Central memory CD4-positive, alpha-beta T cell (primary cell): ENCODE measurements around the gene GALNT2.
A peak's percentile ranks its signal among the peaks of the same experiment; 100 is the strongest.

ENCODE experiments used
- DNase-seq: peaks from one replicate; pipeline ENCODE4 v3.0.0; 2022

Gene GALNT2

GRCh38 chr1:230097370-230097769 lies 30.3 kb downstream of the GALNT2 start:
- no peak for DNase-seq

- no peak for DNase-seq
Observed at GRCh38 chr1:230098723-230099122, 31.7 kb downstream of the GALNT2 start.

GRCh38 chr1:230099465-230099864 lies 32.4 kb downstream of the GALNT2 start:
- DNase-seq, result no peak

GRCh38 chr1:230100932-230101331 lies 33.9 kb downstream of the GALNT2 start:
- DNase-seq, result no peak

GRCh38 chr1:230101556-230101955 lies 34.5 kb downstream of the GALNT2 start:
- no peak for DNase-seq

- no peak for DNase-seq
Observed at GRCh38 chr1:230102046-230102445, 35.0 kb downstream of the GALNT2 start.

- no peak for DNase-seq
Observed at GRCh38 chr1:230102472-230102871, 35.4 kb downstream of the GALNT2 start.

- DNase-seq, result no peak
Observed at GRCh38 chr1:230103306-230104173, 36.5 kb downstream of the GALNT2 start.

- DNase-seq, result peak; percentile 9
Observed at GRCh38 chr1:230104395-230105244, 37.6 kb downstream of the GALNT2 start.

- DNase-seq, result no peak
Observed at GRCh38 chr1:230105245-230105753, 38.3 kb downstream of the GALNT2 start.

GRCh38 chr1:230105754-230106625 lies 39.0 kb downstream of the GALNT2 start:
- DNase-seq, result no peak

GRCh38 chr1:230107941-230108340 lies 40.9 kb downstream of the GALNT2 start:
- DNase-seq, result no peak

GRCh38 chr1:230108580-230108979 lies 41.5 kb downstream of the GALNT2 start:
- no peak for DNase-seq

- DNase-seq, result no peak
Observed at GRCh38 chr1:230109066-230109465, 42.0 kb downstream of the GALNT2 start.

GRCh38 chr1:230109895-230110667 lies 43.0 kb downstream of the GALNT2 start:
- DNase-seq, result peak; percentile 28

GRCh38 chr1:230110971-230111370 lies 43.9 kb downstream of the GALNT2 start:
- DNase-seq, result no peak

GRCh38 chr1:230112131-230112701 lies 45.2 kb downstream of the GALNT2 start:
- no peak for DNase-seq

- no peak for DNase-seq
Observed at GRCh38 chr1:230112782-230113181, 45.7 kb downstream of the GALNT2 start.

- DNase-seq, result no peak
Observed at GRCh38 chr1:230113235-230113592, 46.2 kb downstream of the GALNT2 start.

- DNase-seq, result no peak
Observed at GRCh38 chr1:230113593-230114236, 46.7 kb downstream of the GALNT2 start.

- no peak for DNase-seq
Observed at GRCh38 chr1:230114237-230114651, 47.2 kb downstream of the GALNT2 start.
